HG02763 (cell line): ENCODE data around the gene CD2.

Experiments used
- ATAC-seq: cut with Tn5 transposase; IDR thresholded peaks from one replicate; pipeline ENCODE4 v1.9.1; 2021; ENCODE audit warnings: mild to moderate bottlenecking, moderate library complexity; ENCODE audit not compliant: unreplicated experiment

CD2 gene

GRCh38 chr1:116771997-116772647 lies 17.9 kb downstream of the CD2 start:
- no peak for ATAC-seq

DNA sequence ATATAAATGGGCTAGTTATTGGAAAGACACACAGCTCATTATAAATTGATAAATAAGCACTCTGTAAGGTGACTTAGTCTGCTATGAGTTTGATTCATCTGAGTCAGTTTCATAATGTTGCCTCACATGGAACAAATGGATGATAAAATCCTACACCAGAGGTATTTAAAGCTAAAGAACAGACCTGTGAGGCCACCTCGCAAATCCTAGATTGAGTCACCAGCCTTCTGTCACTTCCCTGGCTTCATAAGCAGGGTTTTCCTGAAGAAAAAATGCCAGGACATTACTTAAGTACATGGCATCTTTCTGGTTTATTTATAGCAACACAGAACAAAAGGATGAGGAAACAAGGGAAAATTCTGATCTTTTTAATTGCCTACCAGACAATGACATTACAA lies 18.4 kb downstream of the CD2 start:
- no peak for ATAC-seq

- ATAC-seq: no peak
Observed at GRCh38 chr1:116775116-116775752, 21.0 kb downstream of the CD2 start.

DNA sequence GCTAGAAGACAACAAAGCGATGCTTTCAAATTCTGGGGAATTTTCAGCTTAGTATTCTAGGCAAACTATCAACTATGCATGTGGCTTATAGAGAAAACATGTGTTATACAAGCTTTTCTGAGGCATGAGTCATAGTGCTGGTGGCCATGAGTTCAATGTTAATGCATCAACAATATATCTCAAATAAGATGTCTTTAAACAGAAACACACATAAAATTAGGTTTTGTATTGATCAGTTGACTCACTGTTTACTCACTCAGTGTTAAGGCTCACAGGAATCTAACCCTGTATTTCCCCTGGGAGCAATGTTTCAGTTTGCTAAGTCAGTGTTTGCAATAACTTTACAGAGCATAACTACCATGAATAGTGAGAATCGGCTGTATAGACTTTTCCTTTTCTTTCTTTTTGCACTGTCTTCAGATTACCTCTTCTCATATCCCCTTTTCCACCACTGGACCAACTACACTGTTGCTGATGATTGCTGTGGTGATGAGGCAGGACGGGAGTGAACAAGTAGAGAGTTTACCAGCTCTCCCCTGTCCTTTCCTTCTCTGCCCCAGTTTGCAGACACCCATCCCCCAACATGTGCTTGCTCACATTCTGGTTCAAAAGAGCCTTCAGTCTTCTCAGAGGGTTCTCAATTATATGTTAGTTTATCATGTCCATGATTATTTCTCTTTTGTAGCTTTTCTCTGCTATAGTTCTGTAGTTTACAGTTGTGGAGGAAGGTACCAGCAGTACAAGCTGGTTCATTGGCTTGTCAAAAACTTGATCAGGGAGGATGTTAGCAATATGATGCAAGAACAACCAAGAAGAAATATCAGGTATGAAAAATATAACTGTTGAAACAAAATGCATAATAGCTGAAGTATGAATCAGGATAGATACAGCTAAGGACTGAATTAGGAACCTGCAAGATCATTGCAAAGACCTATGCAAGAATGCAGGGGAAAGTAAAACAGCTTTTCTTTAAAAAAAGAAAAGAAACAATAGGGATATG lies 23.9 kb downstream of the CD2 start:
- no peak for ATAC-seq

DNA sequence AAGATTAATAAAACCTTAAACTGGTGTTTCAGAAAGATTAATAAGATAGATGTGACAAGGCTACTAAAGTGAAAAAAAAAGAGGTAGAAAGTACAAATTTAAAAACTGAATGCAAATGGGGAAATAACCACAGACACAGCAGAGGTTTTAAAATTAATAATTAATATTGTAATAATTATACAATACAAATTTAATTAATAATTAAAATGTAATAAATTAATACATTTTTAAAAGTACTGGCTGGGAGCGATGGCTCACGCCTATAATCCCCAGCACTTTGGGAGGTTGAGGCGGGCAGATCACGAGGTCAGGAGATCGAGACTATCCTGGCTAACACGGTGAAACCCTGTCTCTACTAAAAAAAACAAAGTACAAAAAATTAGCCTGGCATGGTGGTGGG lies 26.8 kb downstream of the CD2 start:
- ATAC-seq: no peak

GRCh38 chr1:116785006-116785405 lies 30.8 kb downstream of the CD2 start:
- no peak for ATAC-seq

GRCh38 chr1:116786049-116786448 lies 31.8 kb downstream of the CD2 start:
- ATAC-seq: no peak

- ATAC-seq: no peak
Observed at GRCh38 chr1:116791727-116792126, 37.5 kb downstream of the CD2 start.

DNA sequence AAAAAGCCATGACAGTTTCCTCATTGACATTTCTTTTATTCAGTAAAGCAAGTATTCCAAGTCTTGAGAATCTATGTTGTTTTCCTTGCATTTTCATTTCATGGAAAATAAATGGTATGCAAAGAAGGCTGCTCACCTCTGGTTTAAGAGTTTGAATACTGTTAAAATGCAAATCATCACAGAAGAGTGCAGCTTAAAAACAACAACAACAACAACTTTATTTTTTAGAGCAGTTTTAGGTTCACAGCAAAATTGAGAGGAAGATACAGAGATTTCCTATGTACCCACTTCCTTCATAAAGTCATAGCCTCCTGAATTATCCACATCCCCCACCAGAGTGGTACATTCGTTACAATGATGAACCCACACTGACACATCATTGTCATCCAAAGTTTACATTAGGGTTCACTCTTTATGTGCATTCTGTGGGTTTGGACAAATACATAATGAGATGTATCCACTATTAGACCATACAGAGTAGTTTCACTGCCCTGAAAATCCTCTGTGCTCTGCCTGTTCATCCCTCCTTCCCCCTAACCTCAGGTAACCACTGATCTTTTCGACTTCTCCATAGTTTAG lies 39.2 kb downstream of the CD2 start:
- no peak for ATAC-seq

DNA sequence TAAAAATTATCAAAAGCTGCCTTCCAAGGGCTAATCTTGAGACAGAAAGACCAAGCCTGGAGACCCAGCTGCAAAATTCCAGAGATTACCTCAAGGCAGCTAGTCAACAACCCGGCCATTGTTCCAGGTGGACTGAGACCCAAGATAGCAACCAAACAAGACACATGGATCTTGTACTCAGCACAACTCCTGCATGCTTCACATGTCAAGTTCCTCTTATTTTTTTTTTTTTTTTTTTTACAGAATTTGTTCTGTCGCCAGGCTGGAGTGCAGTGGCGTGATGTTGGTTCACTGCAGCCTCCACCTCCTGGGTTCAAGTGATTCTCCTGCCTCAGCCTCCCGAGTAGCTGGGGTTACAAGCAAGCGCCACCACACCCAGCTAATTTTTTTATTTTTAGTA lies 40.1 kb downstream of the CD2 start:
- no peak for ATAC-seq

GRCh38 chr1:116794804-116795481 lies 40.7 kb downstream of the CD2 start:
- peak; percentile 76 for ATAC-seq

- no peak for ATAC-seq
Observed at GRCh38 chr1:116795482-116795829, 41.2 kb downstream of the CD2 start.

- no peak for ATAC-seq
Observed at GRCh38 chr1:116804736-116805135, 50.5 kb downstream of the CD2 start.

- ATAC-seq: no peak
Observed at GRCh38 chr1:116805398-116805797, 51.2 kb downstream of the CD2 start.

GRCh38 chr1:116806245-116806644 lies 52.0 kb downstream of the CD2 start:
- peak; percentile 70 for ATAC-seq

GRCh38 chr1:116806671-116807070 lies 52.4 kb downstream of the CD2 start:
- no peak for ATAC-seq

DNA sequence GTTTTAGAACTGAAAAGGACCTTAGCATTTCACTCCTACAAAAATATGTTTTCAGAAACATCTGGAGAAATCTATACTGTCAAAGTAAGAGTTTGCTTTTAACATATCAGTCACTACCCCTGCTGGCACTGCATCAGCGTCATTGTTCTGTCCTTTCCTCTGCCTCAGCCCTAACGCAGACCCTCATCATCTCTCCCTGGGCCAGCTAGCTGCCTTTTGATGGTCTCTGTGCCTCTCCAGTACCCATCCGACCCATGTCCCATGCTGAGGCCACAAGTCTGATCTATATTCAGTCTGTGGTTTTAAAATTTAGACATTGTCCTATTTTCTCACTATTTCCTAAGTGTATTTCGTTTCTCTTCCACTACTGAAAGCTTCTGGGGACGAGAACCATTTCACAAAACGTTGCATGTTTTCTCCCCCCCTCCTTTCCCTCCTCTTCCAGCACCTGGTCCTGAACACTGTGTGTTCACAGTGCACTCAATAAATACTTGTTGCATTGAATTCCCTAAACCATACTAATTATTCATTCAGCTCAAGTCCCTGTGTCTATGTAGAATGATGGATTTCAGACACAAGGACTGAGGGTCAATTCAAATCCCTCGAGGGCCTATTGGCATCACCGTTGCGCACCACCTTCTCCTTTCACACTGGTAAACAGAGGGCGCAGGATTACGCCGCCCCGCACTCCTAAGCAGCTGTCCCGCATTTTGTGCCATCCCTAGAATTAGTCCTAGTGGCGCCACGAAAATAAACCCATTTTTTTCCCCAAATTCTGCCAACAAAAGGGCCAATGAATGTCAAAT lies 53.4 kb downstream of the CD2 start:
- no peak for ATAC-seq

GRCh38 chr1:116808200-116808847 lies 54.1 kb downstream of the CD2 start:
- no peak for ATAC-seq

DNA sequence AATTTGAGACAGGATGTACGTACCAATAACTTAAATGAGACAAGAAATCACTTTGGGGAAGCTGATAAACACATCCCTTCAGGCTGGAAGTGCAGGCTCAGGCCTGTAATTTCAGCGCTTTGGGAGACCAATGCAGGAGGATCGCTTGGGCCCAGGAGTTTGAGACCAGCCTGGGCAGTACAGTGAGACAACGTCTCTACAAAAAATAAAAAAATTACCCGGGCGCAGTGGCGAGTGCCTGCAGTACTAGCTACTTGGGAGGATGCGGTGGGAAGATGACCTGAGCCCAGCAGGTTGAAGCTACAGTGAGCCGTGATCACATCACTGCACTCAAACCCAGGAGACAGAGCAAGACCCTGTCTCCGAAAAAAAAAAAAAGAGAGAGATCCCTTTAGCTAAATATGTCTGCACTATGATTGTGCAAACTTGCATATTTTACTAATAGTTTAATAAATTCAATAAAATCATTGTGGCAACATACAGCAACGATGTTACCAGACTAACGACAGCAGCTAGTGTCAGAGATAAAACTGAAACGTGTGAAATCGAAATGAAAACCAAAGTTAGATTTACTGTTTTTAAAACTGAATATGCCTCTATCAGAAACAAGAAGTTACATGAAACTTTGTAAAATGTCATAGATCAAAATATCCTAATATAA lies 54.7 kb downstream of the CD2 start:
- ATAC-seq: no peak
